H1 (cell line): ENCODE measurements around the gene GBP5.

Experiments
- BRCA1 ChIP-seq: IDR thresholded peaks from 2 replicates; pipeline ENCODE4 v1.6.1; 2012; ENCODE audit warnings: low read depth, low read length, improper control_type of control experiment
- CREB1 ChIP-seq: IDR thresholded peaks from 2 replicates; pipeline ENCODE4 v1.6.1; 2012; ENCODE audit warnings: inconsistent platforms
- CTCF ChIP-seq, 3 experiments: IDR thresholded peaks; 1 replicate in 2 of 3; 2 replicates in 1 of 3; pipeline versions ENCODE4 v1.5.1 to v1.6.1; 2011; ENCODE audit warnings: low read length in 3 of 3, mild to moderate bottlenecking in 3 of 3, inconsistent platforms in 2 of 3, low read depth in 1 of 3, moderate library complexity in 1 of 3; ENCODE audit not compliant: insufficient read depth in 1 of 3; ENCODE audit errors: control extremely low read depth in 1 of 3
- E2F6 ChIP-seq: IDR thresholded peaks from 2 replicates; pipeline ENCODE4 v1.6.1; 2012; ENCODE audit warnings: inconsistent platforms
- EP300 ChIP-seq, 2 experiments: IDR thresholded peaks; 1 replicate in 1 of 2; 2 replicates in 1 of 2; pipeline ENCODE4 v1.6.1; 2011 to 2012; ENCODE audit warnings: low read depth in 2 of 2, low read length in 2 of 2, mild to moderate bottlenecking in 2 of 2, borderline replicate concordance in 1 of 2, inconsistent platforms in 1 of 2, moderate library complexity in 1 of 2
- GTF2F1 ChIP-seq: IDR thresholded peaks from 2 replicates; pipeline ENCODE4 v1.6.1; 2012; ENCODE audit warnings: low read depth, low read length, improper control_type of control experiment, borderline replicate concordance
- JUN ChIP-seq: IDR thresholded peaks from 2 replicates; pipeline ENCODE4 v1.6.1; 2011; ENCODE audit warnings: low read depth, mild to moderate bottlenecking, improper control_type of control experiment, low read length
- NRF1 ChIP-seq: IDR thresholded peaks from 2 replicates; pipeline ENCODE4 v1.6.1; 2011; ENCODE audit warnings: mild to moderate bottlenecking, low read depth, low read length, improper control_type of control experiment
- POLR2A ChIP-seq, 2 experiments: IDR thresholded peaks; 1 replicate in 1 of 2; 2 replicates in 1 of 2; pipeline ENCODE4 v1.6.1; 2011; ENCODE audit warnings: low read depth in 2 of 2, low read length in 2 of 2, mild to moderate bottlenecking in 2 of 2; ENCODE audit errors: control extremely low read depth in 1 of 2
- POLR2AphosphoS5 ChIP-seq: IDR thresholded peaks from 2 replicates; pipeline ENCODE4 v1.6.1; 2011; ENCODE audit warnings: low read depth, low read length
- RXRA ChIP-seq: IDR thresholded peaks from 2 replicates; pipeline ENCODE4 v1.6.1; 2011; ENCODE audit warnings: low read depth, mild to moderate bottlenecking, low read length, moderate library complexity; ENCODE audit not compliant: insufficient read depth

GRCh38 chr1:89262643-89263042, 10.0 kb downstream of the GBP5 start:
- TF ChIP-seq POLR2AphosphoS5 (no peak), EP300 (IDR thresholded peaks at IDR 0.05; ENCODE audit: borderline replicate concordance in 1 of 2, low read depth in 2 of 2, low read length in 2 of 2) (no peak), CREB1 (no peak), GTF2F1 (no peak), POLR2A (IDR thresholded peaks at IDR 0.05; ENCODE audit: control extremely low read depth in 1 of 2, low read depth in 2 of 2, low read length in 2 of 2) (no peak), RXRA (no peak), CTCF (IDR thresholded peaks at IDR 0.05; ENCODE audit: control extremely low read depth in 1 of 3, insufficient read depth in 1 of 3, low read depth in 1 of 3, low read length in 3 of 3) (no peak), JUN (no peak), BRCA1 (no peak), E2F6 (no peak), NRF1 (no peak)
